H9 (cell line): Measurements from ENCODE around the gene IFT172. TPM values are rescaled to one million over a fixed set of nuclear protein-coding genes. Genes with fewer than 3 reads are reported as not detected.

Experiments
- DNase-seq: peaks from one replicate; pipeline ENCODE4 v3.0.0-alpha.2; 2017
- H2AFZ ChIP-seq: one replicate; pipeline ENCODE4 v1.6.1; 2013; ENCODE audit warnings: mild to moderate bottlenecking, low read length, control low read depth, moderate library complexity
- H2AK5ac ChIP-seq: 2 replicates; pipeline ENCODE4 v1.6.1; 2013; ENCODE audit warnings: low read length, control low read depth, mixed read lengths; ENCODE audit not compliant: insufficient read length
- H2BK120ac ChIP-seq: one replicate; pipeline ENCODE4 v1.6.1; 2013; ENCODE audit warnings: low read depth, mild to moderate bottlenecking, low read length, control low read depth, inconsistent platforms; ENCODE audit not compliant: poor library complexity, severe bottlenecking
- H2BK12ac ChIP-seq: 2 replicates; pipeline ENCODE4 v1.6.1; 2013; ENCODE audit warnings: low read length, control low read depth, mixed read lengths, low read depth; ENCODE audit not compliant: insufficient read length
- H2BK15ac ChIP-seq: 2 replicates; pipeline ENCODE4 v1.6.1; 2013; ENCODE audit warnings: low read depth, low read length, control low read depth
- H2BK20ac ChIP-seq: one replicate; pipeline ENCODE4 v1.6.1; 2013; ENCODE audit warnings: low read depth, mild to moderate bottlenecking, low read length, control low read depth, inconsistent platforms; ENCODE audit not compliant: poor library complexity, severe bottlenecking
- H2BK5ac ChIP-seq: 2 replicates; pipeline ENCODE4 v1.6.1; 2013; ENCODE audit warnings: low read length, control low read depth, mixed read lengths; ENCODE audit not compliant: insufficient read length
- H3K14ac ChIP-seq: 2 replicates; pipeline ENCODE4 v1.6.1; 2013; ENCODE audit warnings: low read length, control low read depth; ENCODE audit not compliant: insufficient read depth
- H3K18ac ChIP-seq: 2 replicates; pipeline ENCODE4 v1.6.1; 2013; ENCODE audit warnings: low read depth, mild to moderate bottlenecking, mixed read lengths, low read length, control low read depth; ENCODE audit not compliant: insufficient read length
- H3K23ac ChIP-seq: 2 replicates; pipeline ENCODE4 v1.6.1; 2013; ENCODE audit warnings: low read length, control low read depth, mixed read lengths, low read depth; ENCODE audit not compliant: insufficient read length
- H3K23me2 ChIP-seq: 2 replicates; pipeline ENCODE4 v1.6.1; 2013; ENCODE audit warnings: low read depth, mild to moderate bottlenecking, mixed read lengths, low read length, control low read depth; ENCODE audit not compliant: insufficient read length, poor library complexity, severe bottlenecking
- H3K27ac ChIP-seq: 2 replicates; pipeline ENCODE4 v1.5.1; 2013; ENCODE audit warnings: low read length, control low read depth, mixed read lengths, low read depth; ENCODE audit not compliant: insufficient read length
- H3K27me3 ChIP-seq: 2 replicates; pipeline ENCODE4 v1.6.1; 2013; ENCODE audit warnings: low read length, control low read depth, inconsistent platforms; ENCODE audit not compliant: insufficient read depth
- H3K4ac ChIP-seq: 2 replicates; pipeline ENCODE4 v1.6.1; 2013; ENCODE audit warnings: low read depth, mild to moderate bottlenecking, control low read depth, inconsistent platforms, low read length, moderate library complexity
- H3K4me1 ChIP-seq: 2 replicates; pipeline ENCODE4 v1.6.1; 2013; ENCODE audit warnings: low read length, control low read depth, inconsistent platforms; ENCODE audit not compliant: insufficient read depth
- H3K4me2 ChIP-seq: 2 replicates; pipeline ENCODE4 v1.6.1; 2013; ENCODE audit warnings: low read length, control low read depth, mixed read lengths; ENCODE audit not compliant: insufficient read length, insufficient read depth
- H3K56ac ChIP-seq: 2 replicates; pipeline ENCODE4 v1.6.1; 2013; ENCODE audit warnings: low read depth, mild to moderate bottlenecking, mixed read lengths, low read length, control low read depth; ENCODE audit not compliant: insufficient read length
- H3K79me1 ChIP-seq: 2 replicates; pipeline ENCODE4 v1.6.1; 2013; ENCODE audit warnings: low read depth, mild to moderate bottlenecking, moderate library complexity, low read length, control low read depth, inconsistent platforms; ENCODE audit not compliant: insufficient read depth, poor library complexity, severe bottlenecking
- H3K79me2 ChIP-seq: 2 replicates; pipeline ENCODE4 v1.6.1; 2013; ENCODE audit warnings: low read length, control low read depth, inconsistent platforms; ENCODE audit not compliant: insufficient read depth
- H3K9ac ChIP-seq: 2 replicates; pipeline ENCODE4 v1.6.1; 2013; ENCODE audit warnings: low read length, control low read depth, mixed read lengths; ENCODE audit not compliant: insufficient read length; ENCODE audit errors: extremely low read depth
- H3K9me3 ChIP-seq: one replicate; pipeline ENCODE4 v1.6.1; 2013; ENCODE audit warnings: low read depth, low read length, inconsistent platforms; ENCODE audit not compliant: control insufficient read depth
- H3T11ph ChIP-seq: one replicate; pipeline ENCODE4 v1.6.1; 2013; ENCODE audit warnings: mild to moderate bottlenecking, low read length, control low read depth, inconsistent platforms
- H4K20me1 ChIP-seq: one replicate; pipeline ENCODE4 v1.6.1; 2013; ENCODE audit not compliant: control insufficient read depth, insufficient read length, insufficient read depth
- H4K5ac ChIP-seq: 2 replicates; pipeline ENCODE4 v1.6.1; 2013; ENCODE audit warnings: low read depth, mild to moderate bottlenecking, mixed read lengths, low read length, control low read depth; ENCODE audit not compliant: insufficient read length
- H4K8ac ChIP-seq: replicated peaks from 2 replicates; pipeline ENCODE4 v1.6.1; 2013; ENCODE audit warnings: low read length, control low read depth, mixed read lengths, low read depth; ENCODE audit not compliant: insufficient read length
- H4K91ac ChIP-seq: 2 replicates; pipeline ENCODE4 v1.6.1; 2013; ENCODE audit warnings: low read depth, mild to moderate bottlenecking, moderate library complexity, mixed read lengths, low read length, control low read depth; ENCODE audit not compliant: insufficient read length
- H3K27ac Mint-ChIP-seq, 3 experiments: 2 replicates in 2 of 3; 3 replicates in 1 of 3; pipeline ENCODE4 v1.8.0; 2020 to 2021; ENCODE audit warnings: mixed read lengths in 3 of 3, mild to moderate bottlenecking in 1 of 3, moderate library complexity in 1 of 3
- H3K27me3 Mint-ChIP-seq: 2 replicates; pipeline ENCODE4 v1.8.0; 2021; ENCODE audit warnings: low read depth, mild to moderate bottlenecking, moderate library complexity, mixed read lengths
- H3K36me3 Mint-ChIP-seq, 3 experiments: 2 replicates in 2 of 3; 3 replicates in 1 of 3; pipeline ENCODE4 v1.8.0; 2020 to 2021; ENCODE audit warnings: low read depth in 3 of 3, mixed read lengths in 3 of 3; ENCODE audit not compliant: insufficient read depth in 1 of 3
- H3K4me1 Mint-ChIP-seq, 2 experiments: 2 replicates each; pipeline ENCODE4 v1.8.0; 2020; ENCODE audit warnings: mixed read lengths in 2 of 2
- H3K4me3 Mint-ChIP-seq, 2 experiments: 2 replicates in 1 of 2; 3 replicates in 1 of 2; pipeline ENCODE4 v1.8.0; 2020 to 2021; ENCODE audit warnings: mild to moderate bottlenecking in 2 of 2, mixed read lengths in 2 of 2, moderate library complexity in 1 of 2
- H3K9me3 Mint-ChIP-seq, 2 experiments: 2 replicates in 1 of 2; 3 replicates in 1 of 2; pipeline ENCODE4 v1.8.0; 2020; ENCODE audit warnings: mild to moderate bottlenecking in 2 of 2, mixed read lengths in 2 of 2, moderate library complexity in 1 of 2
- WGBS: extraction: QIAGEN DNeasy Blood & Tissue Kit; methylation state at CpG from one replicate; pipeline ENCODE4 v1.1.7; 2013; ENCODE audit warnings: missing lambda C conversion rate, low lambda C conversion rate, mixed read lengths; ENCODE audit not compliant: insufficient read length; ENCODE audit errors: extremely low coverage; 5-methylcytosine and 5-hydroxymethylcytosine counted together
- total RNA-seq: library from RNA; stranded (reverse); gene quantifications from 2 replicates; pipeline ENCODE4 v1.2.1, GENCODE V29; 2021
- TF ChIP-seq, protein P1 (sequence below): fragments of 200-600 bp; sonication (generic); conservative IDR thresholded peaks from 3 replicates; pipeline ENCODE4 v1.8.0; 2021; ENCODE audit warnings: antibody characterized with exemption, mild to moderate bottlenecking

IFT172 gene
- total RNA-seq, 1 experiment from 2014 or later: 15.5 TPM

GRCh38 chr2:27441226-27441926 is 48.2 kb downstream of the IFT172 start:
- H3K23me2 ChIP-seq: peaks cover 8% of the 10 kb centered on the region
- no peak overlapping the region for H3K56ac ChIP-seq
- H4K91ac ChIP-seq: no peak overlapping the region
- DNase-seq: no peak
- no peak overlapping the region for H2BK12ac ChIP-seq
- no peak overlapping the region for H2BK5ac ChIP-seq
- no peak overlapping the region for H3K9ac ChIP-seq
- H4K20me1 ChIP-seq: no peaks in the 10 kb centered on the region
- no peaks in the 10 kb centered on the region; the same call in 1 of the 2 replicates for H3K27me3 Mint-ChIP-seq
- no CpG with 5 or more reads among the region's 10 CpGs for WGBS
- peak overlapping the region in 1 of 2 experiments; percentile 68; a peak in 2 of 5 replicates for H3K4me3 Mint-ChIP-seq
- H3K27ac ChIP-seq: no peak overlapping the region
- no peaks in the 10 kb centered on the region for H3K27me3 ChIP-seq
- no peak overlapping the region for H4K8ac ChIP-seq
- no peak overlapping the region for H3K14ac ChIP-seq
- peak overlapping the region; percentile 76 to 90 (median 85); a peak in 6 of 7 replicates for H3K27ac Mint-ChIP-seq
- H3K18ac ChIP-seq: no peak overlapping the region
- H3K36me3 Mint-ChIP-seq: peaks cover 32 to 72% (median 65%) of the 10 kb centered on the region in 3 experiments
- peaks cover 13 to 18% of the 10 kb centered on the region in 2 experiments for H3K4me1 Mint-ChIP-seq
- H2AFZ ChIP-seq: no peak overlapping the region
- H3K4ac ChIP-seq: no peak overlapping the region
- H3K79me1 ChIP-seq: no peaks in the 10 kb centered on the region
- no peak overlapping the region for H3K4me2 ChIP-seq
- H3T11ph ChIP-seq: no peak overlapping the region
- no peaks in the 10 kb centered on the region for H3K9me3 Mint-ChIP-seq
- no peak overlapping the region for H2BK20ac ChIP-seq
- TF ChIP-seq, protein P1, sequence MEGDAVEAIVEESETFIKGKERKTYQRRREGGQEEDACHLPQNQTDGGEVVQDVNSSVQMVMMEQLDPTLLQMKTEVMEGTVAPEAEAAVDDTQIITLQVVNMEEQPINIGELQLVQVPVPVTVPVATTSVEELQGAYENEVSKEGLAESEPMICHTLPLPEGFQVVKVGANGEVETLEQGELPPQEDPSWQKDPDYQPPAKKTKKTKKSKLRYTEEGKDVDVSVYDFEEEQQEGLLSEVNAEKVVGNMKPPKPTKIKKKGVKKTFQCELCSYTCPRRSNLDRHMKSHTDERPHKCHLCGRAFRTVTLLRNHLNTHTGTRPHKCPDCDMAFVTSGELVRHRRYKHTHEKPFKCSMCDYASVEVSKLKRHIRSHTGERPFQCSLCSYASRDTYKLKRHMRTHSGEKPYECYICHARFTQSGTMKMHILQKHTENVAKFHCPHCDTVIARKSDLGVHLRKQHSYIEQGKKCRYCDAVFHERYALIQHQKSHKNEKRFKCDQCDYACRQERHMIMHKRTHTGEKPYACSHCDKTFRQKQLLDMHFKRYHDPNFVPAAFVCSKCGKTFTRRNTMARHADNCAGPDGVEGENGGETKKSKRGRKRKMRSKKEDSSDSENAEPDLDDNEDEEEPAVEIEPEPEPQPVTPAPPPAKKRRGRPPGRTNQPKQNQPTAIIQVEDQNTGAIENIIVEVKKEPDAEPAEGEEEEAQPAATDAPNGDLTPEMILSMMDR: no peak
- no peak overlapping the region for H2BK120ac ChIP-seq
- no peak overlapping the region for H2AK5ac ChIP-seq
- no peak overlapping the region for H3K23ac ChIP-seq
- H4K5ac ChIP-seq: no peak overlapping the region
- no peaks in the 10 kb centered on the region for H3K9me3 ChIP-seq
- H2BK15ac ChIP-seq: no peak overlapping the region
- no peaks in the 10 kb centered on the region for H3K79me2 ChIP-seq
- no peaks in the 10 kb centered on the region for H3K4me1 ChIP-seq
